Skeletal muscle satellite cell (primary cell): ENCODE measurements around the gene ARHGAP42.

ENCODE experiments used
- H3K27me3 ChIP-seq: 2 replicates; pipeline ENCODE4 v1.7.0; 2013; ENCODE audit warnings: low read length; ENCODE audit not compliant: control insufficient read depth, insufficient read depth
- H3K36me3 ChIP-seq: 2 replicates; pipeline ENCODE4 v1.7.0; 2013; ENCODE audit warnings: mild to moderate bottlenecking, control low read depth, low read length; ENCODE audit not compliant: insufficient read depth
- H3K4me1 ChIP-seq: 2 replicates; pipeline ENCODE4 v1.7.0; 2013; ENCODE audit warnings: low read length; ENCODE audit not compliant: control insufficient read depth, insufficient read depth
- H3K4me2 ChIP-seq: 2 replicates; pipeline ENCODE4 v1.7.0; 2013; ENCODE audit warnings: mild to moderate bottlenecking, low read length
- H3K4me3 ChIP-seq: 2 replicates; pipeline ENCODE4 v1.7.0; 2013; ENCODE audit warnings: low read length
- H3K9ac ChIP-seq: 2 replicates; pipeline ENCODE4 v1.7.0; 2013; ENCODE audit warnings: mild to moderate bottlenecking, low read depth, low read length, moderate library complexity
- H3K9me3 ChIP-seq: replicated peaks from 2 replicates; pipeline ENCODE4 v1.7.0; 2013; ENCODE audit warnings: mild to moderate bottlenecking, control low read depth, low read length

ARHGAP42 gene

DNA sequence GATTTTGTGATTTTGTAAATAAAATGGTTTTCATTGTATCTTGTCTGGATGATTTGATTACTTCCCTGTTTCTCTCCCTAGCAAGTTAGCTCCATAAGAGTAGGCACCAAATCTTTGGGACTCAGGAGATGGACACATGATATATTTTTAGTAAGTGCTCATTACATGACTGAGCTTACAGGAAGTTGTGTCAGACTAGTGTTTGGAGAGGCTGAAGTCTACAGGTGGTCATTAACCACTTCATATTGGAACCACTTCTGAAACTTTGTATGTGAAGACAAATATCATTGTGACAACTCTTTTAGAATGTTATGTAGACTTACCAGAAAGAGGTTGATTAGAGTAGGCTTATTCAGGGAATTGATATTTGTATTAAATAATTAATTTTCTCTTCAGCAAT is 19.1 kb downstream of the ARHGAP42 start:
- Histone ChIP-seq H3K27me3 (no peaks in the 10 kb centered on the region), H3K36me3 (no peaks in the 10 kb centered on the region), H3K4me2 (no peak overlapping the region), H3K4me1 (peaks cover 9% of the 10 kb centered on the region), H3K4me3 (no peak overlapping the region), H3K9me3 (no peaks in the 10 kb centered on the region), H3K9ac (no peak overlapping the region)

- no peaks in the 10 kb centered on the region for H3K27me3 ChIP-seq
- H3K9me3 ChIP-seq = no peaks in the 10 kb centered on the region
- H3K36me3 ChIP-seq = no peaks in the 10 kb centered on the region
- H3K9ac ChIP-seq = no peak overlapping the region
- no peak overlapping the region for H3K4me3 ChIP-seq
- H3K4me1 ChIP-seq = peaks cover 9% of the 10 kb centered on the region
- peak overlapping the region; percentile 47 for H3K4me2 ChIP-seq
Measured at GRCh38 chr11:100709233-100709957, 22.3 kb downstream of the ARHGAP42 start.

GRCh38 chr11:100711984-100712383 is 24.9 kb downstream of the ARHGAP42 start:
- Histone ChIP-seq H3K36me3 (no peaks in the 10 kb centered on the region), H3K4me1 (peaks cover 9% of the 10 kb centered on the region), H3K4me3 (no peak overlapping the region), H3K9me3 (no peaks in the 10 kb centered on the region), H3K27me3 (no peaks in the 10 kb centered on the region), H3K9ac (no peak overlapping the region), H3K4me2 (no peak overlapping the region)

DNA sequence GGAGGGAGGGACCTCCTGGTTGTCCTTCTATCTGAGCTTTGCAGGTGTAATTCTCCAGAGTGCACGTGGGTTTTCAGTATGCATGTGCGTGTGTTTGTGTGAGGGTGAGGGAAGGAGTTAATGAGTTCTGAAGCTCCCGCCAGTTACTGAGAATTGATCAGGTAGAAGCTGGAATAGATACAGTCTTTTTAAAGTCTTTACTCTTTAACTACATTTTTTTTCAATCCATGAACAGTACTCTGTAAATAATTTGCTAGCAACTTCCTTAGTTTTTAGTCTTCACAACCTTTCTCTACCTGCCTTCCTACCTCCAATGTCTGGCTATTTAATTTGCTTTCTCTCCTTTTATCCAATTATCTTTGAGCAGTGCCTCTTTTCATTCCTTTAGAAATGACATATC is 25.5 kb downstream of the ARHGAP42 start:
- H3K36me3 ChIP-seq = no peaks in the 10 kb centered on the region
- H3K9ac ChIP-seq = no peak overlapping the region
- no peaks in the 10 kb centered on the region for H3K9me3 ChIP-seq
- H3K27me3 ChIP-seq = no peaks in the 10 kb centered on the region
- H3K4me3 ChIP-seq = no peak overlapping the region
- H3K4me1 ChIP-seq = peaks cover 9% of the 10 kb centered on the region
- no peak overlapping the region for H3K4me2 ChIP-seq

DNA sequence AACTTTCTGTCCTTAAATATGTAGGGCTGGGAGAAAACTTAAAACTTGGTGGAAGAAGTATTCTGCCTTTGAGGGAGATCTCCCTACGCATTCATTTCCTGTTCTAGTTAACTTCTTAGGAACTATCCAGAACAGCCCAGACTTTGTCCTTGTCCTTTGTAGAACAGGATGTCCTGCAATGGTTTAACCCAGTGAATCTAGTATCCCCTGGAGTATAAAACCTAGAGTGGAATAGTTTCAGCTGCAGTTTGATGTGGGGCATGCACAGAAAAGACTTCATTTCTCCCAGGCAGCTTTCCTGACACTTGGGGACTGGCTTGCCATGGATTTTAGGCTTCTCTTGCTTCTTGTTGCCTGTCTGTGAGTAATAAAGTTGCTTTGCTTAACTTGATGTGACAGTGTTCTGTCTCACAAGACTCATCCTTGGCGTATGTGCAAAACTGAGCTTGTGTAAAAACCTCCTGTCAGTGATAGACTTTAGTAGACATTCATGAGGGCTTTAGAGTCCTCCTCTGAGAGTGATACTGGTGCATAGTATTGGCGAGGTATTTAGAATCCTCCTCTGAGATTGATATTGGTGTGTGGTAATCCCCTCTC is 28.2 kb downstream of the ARHGAP42 start:
- Histone ChIP-seq H3K36me3 (no peaks in the 10 kb centered on the region), H3K4me3 (no peak overlapping the region), H3K9me3 (no peaks in the 10 kb centered on the region), H3K4me2 (no peak overlapping the region), H3K4me1 (peaks cover 13% of the 10 kb centered on the region), H3K9ac (no peak overlapping the region), H3K27me3 (no peaks in the 10 kb centered on the region)

- no peak overlapping the region for H3K9ac ChIP-seq
- no peaks in the 10 kb centered on the region for H3K9me3 ChIP-seq
- no peaks in the 10 kb centered on the region for H3K27me3 ChIP-seq
- H3K4me2 ChIP-seq = no peak overlapping the region
- H3K4me1 ChIP-seq = peaks cover 14% of the 10 kb centered on the region
- no peaks in the 10 kb centered on the region for H3K36me3 ChIP-seq
- no peak overlapping the region for H3K4me3 ChIP-seq
Measured at GRCh38 chr11:100716838-100717237, 29.8 kb downstream of the ARHGAP42 start.

- Histone ChIP-seq H3K4me1 (peaks cover 14% of the 10 kb centered on the region), H3K36me3 (no peaks in the 10 kb centered on the region), H3K27me3 (no peaks in the 10 kb centered on the region), H3K9ac (no peak overlapping the region), H3K9me3 (no peaks in the 10 kb centered on the region), H3K4me2 (peak overlapping the region; percentile 17), H3K4me3 (no peak overlapping the region)
Measured at GRCh38 chr11:100719362-100719761, 32.3 kb downstream of the ARHGAP42 start.

- H3K36me3 ChIP-seq = no peaks in the 10 kb centered on the region
- H3K27me3 ChIP-seq = no peaks in the 10 kb centered on the region
- H3K9ac ChIP-seq = no peak overlapping the region
- no peak overlapping the region for H3K4me3 ChIP-seq
- no peaks in the 10 kb centered on the region for H3K9me3 ChIP-seq
- peaks cover 14% of the 10 kb centered on the region for H3K4me1 ChIP-seq
- peak overlapping the region; percentile 17 for H3K4me2 ChIP-seq
Measured at GRCh38 chr11:100719809-100720221, 32.7 kb downstream of the ARHGAP42 start.

DNA sequence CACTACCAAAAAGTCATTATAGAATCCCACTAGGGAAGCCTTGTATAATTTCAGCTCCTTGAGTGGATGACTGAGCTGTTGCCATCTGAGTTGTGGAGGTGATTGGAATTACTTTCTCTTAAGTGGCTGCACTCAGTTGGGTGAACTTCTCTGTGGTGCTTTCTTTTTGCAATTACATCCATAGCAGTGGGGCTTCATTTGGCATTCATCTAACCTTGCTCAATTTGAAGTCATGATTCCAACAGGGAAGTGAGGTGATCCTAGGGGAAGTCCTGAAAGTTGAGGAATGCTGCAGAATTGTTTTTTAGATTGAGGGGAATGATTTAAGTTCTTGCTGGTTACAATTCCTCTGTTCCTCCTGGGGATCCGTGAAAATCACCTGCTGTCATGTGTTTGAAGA is 39.6 kb downstream of the ARHGAP42 start:
- Histone ChIP-seq H3K9ac (no peak overlapping the region), H3K4me1 (no peaks in the 10 kb centered on the region), H3K36me3 (no peaks in the 10 kb centered on the region), H3K27me3 (no peaks in the 10 kb centered on the region), H3K4me2 (no peak overlapping the region), H3K4me3 (no peak overlapping the region), H3K9me3 (no peaks in the 10 kb centered on the region)

DNA sequence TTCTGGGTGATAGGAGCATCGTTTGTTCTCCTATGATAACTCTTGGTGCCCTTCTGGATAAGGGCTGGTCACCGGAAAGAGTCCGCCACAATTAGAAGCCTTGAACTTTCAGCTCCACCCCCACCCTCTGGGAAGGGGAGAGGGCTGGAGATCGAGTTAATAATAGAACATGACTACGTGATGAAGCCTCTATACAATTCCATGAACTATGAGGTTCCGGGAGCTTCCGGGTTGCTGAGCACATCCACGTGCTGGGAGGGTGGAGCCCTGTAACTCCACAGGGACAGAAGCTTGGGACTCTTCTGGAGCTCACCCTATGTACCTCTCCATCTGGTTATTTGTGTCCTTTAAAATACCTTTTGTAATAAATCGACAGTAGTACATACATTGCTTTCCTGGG is 40.3 kb downstream of the ARHGAP42 start:
- H3K9me3 ChIP-seq = no peaks in the 10 kb centered on the region
- H3K9ac ChIP-seq = no peak overlapping the region
- H3K4me2 ChIP-seq = no peak overlapping the region
- no peaks in the 10 kb centered on the region for H3K36me3 ChIP-seq
- no peaks in the 10 kb centered on the region for H3K4me1 ChIP-seq
- no peak overlapping the region for H3K4me3 ChIP-seq
- no peaks in the 10 kb centered on the region for H3K27me3 ChIP-seq

- Histone ChIP-seq H3K9me3 (no peaks in the 10 kb centered on the region), H3K4me2 (no peak overlapping the region), H3K9ac (no peak overlapping the region), H3K4me3 (no peak overlapping the region), H3K27me3 (no peaks in the 10 kb centered on the region), H3K4me1 (no peaks in the 10 kb centered on the region), H3K36me3 (no peaks in the 10 kb centered on the region)
Measured at GRCh38 chr11:100730266-100730665, 43.2 kb downstream of the ARHGAP42 start.

GRCh38 chr11:100731471-100731870 is 44.4 kb downstream of the ARHGAP42 start:
- Histone ChIP-seq H3K36me3 (no peaks in the 10 kb centered on the region), H3K9ac (no peak overlapping the region), H3K4me2 (no peak overlapping the region), H3K4me1 (no peaks in the 10 kb centered on the region), H3K27me3 (no peaks in the 10 kb centered on the region), H3K9me3 (no peaks in the 10 kb centered on the region), H3K4me3 (no peak overlapping the region)
